HG02870 (cell line): ENCODE results near the gene STAG1.
"Not testable (repeated sequence)": the region's sequence is repeated elsewhere in the genome, so short reads cannot be mapped to it uniquely, and the experiment has no call there.

Experiments
- ATAC-seq: cut with Tn5 transposase; IDR thresholded peaks from one replicate; pipeline ENCODE4 v1.9.1; 2021; ENCODE audit warnings: mild to moderate bottlenecking, moderate library complexity; ENCODE audit not compliant: unreplicated experiment

Gene STAG1

DNA sequence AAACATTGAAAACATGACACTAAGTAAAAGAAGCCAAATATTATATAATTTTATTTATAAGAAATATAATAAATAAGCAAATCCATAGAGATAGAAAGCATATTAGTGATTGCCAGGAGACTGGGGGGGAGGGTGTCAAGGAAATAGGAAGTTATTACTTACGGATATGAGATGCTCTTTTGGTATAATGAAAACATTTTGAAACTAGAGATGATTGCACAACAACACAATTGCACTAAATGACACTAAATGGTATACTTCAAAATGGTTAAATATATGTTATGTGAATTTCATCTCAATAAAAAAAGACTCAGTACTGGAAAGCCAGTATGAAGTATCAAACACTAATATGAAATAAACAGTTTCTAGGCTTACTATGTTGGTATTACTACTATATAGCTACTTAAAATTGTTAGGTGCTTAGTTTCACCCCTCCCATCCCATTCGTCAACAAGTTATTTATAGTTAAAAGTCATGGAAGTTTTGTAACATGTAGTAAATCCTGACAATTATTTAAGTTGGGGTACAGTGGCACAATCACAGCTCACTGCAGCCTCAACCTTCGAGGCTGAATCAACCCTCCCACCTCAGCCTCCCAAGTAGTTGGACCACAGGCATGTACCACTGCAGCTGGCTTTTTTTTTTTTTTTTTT lies 43.7 kb downstream of the STAG1 start:
- ATAC-seq = no peak

DNA sequence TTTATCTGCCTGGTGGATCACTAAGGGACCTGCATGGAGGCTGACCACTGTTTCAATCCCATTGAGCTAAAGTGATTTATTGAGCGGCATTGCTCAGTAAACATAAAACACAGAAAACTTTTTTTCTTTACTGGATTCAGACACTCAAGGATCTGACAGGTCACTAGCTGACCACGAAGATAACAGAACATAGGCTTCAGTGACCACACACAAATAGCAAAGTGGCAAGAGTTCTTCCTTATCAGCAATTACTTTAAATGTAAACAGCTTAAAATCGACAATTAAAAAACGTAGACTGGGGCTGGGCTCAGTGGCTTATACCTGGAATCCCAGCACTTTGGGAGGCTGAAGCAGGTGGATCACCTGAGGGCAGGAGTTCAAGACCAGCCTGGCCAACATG lies 48.7 kb downstream of the STAG1 start:
- no peak for ATAC-seq

DNA sequence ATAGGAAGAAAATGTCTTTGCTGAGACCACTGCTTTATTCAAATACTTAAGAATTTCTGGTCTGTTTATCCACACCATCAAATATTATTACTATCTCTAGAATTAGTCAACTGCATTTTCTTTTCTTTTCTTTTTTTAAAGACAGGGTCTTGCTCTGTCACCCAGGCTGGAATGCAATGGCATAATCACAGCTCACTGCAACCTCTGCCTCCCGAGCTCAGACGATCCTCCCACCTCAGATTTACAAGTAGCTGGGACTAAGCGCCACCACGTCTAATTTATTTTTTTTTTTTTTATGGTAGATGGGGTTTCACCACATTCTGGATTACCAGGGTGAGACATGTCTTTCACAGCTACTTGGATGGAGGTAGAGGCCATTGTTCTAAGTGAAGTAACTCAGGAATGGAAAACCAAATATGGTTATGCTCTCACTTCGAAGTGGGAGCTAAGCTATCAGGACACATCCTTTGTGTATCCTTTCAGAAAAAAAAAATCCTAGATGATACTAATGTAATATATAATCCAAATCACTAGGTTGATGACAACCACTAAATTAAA lies 52.8 kb downstream of the STAG1 start:
- no peak for ATAC-seq

DNA sequence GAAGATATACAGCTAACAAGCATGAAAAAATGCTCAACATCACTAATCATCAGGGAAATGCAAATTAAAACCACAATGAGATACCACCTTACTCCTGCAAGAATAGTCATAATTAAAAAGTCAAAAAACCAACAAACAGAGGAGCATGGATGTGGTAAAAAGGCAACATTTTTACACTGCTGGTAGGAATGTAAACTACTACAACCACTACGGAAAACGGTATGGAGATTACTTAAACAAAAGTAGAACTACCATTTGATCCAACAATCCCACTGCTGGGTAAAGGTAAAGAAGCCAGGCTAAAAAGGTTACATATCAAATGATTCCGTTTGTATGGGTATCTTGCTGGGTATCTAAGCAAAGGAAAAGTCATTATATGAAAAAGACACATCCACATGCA lies 53.8 kb downstream of the STAG1 start:
- no peak for ATAC-seq

DNA sequence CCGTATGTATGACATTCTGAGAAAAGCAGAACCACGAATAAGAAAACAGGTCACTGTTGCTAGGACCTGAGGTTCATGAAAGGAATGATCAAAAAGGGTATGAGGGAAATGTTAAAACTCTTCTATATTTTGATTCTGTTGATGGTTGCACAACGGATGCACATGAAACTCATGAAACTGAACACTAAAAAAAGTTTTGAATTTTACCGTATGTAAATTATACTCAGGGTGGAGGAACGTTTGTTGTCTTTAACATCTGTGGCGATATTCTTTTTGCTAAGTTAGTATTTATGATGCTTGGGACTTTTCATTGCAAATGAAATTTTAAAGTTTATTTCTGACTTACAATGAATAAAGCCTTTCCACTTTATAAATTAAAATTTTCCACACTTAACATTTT lies 55.4 kb downstream of the STAG1 start:
- ATAC-seq = no peak

DNA sequence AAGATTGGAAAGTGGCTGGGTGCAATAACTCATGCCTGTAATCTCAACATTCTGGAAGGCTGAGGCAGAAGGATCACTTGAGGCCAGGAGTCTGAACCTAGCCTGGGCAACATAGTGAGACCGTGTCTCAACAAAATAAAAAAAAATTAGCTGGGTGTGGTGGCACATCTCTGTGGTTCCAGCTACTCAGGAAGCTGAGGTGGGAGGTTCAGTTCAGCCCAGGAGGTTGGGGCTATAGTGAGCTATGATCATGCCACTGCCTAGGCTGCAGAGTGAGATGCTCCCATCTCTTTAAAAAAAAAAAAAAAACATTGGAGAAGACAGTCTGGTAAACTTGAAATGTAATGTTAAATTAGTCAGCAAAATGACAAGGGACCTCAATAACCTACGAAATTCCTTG lies 57.9 kb downstream of the STAG1 start:
- no peak for ATAC-seq

DNA sequence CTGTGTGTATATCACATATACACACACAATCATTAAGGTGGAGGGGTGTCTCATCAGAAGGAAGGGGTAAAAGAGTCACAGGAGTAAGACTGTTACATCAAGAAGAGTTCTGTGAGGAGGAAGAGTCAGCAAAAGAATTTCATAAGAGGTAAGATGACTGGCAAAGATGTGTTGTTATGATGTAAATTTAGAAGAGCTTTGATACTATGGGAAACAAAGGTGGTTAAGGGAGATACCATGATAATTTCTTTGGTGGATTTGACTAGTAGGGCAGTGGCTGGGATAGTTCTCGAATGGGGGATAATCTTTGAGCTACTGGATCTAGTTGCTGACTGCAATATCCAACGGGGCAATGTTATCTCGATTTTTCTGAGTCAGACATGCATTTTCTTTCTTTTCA lies 61.6 kb downstream of the STAG1 start:
- ATAC-seq = no peak

DNA sequence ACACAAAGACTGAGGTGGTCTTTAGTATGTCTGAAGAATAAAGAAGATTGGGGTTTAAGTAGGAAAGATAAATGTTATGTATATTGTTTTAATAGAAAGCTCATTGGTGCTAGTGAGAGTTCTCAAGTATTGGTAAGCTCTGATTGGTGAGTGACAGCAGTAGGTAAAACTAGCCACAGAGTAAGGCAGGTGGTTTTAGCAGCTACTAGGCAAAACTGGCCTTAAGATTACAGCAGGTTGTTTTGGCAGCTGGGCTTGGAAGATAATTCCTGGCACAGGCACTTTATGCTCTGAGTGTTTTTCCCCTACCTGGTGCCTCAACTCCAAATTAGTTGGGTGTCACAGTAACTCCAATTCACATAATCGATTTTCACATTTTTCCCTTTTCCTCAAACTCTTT lies 66.3 kb downstream of the STAG1 start:
- no peak for ATAC-seq

DNA sequence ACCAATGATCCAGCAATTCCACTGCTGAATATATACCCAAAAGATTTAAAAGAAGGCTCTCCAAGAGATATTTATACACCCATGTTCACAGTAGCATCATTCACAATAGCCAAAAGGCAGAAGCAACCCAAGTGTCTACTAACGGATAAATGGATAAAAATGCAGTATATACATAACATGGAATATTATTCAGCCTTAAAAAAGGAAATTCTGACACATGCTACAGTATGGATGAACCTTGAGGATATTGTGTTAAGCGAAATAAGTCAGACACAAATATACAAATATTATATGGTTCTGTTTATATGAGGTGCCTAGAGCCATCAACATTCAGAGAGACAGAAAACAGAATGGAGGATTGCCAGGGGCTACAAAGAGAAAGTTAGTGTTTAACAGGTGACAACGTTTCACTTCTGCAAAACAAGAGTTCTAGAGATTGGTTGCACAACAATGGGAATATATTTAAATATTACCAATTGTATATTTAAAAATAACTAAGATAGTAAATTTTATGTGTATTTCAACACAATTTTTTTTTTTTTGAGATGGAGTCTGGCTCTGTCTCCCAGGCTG lies 69.4 kb downstream of the STAG1 start:
- ATAC-seq = no peak

DNA sequence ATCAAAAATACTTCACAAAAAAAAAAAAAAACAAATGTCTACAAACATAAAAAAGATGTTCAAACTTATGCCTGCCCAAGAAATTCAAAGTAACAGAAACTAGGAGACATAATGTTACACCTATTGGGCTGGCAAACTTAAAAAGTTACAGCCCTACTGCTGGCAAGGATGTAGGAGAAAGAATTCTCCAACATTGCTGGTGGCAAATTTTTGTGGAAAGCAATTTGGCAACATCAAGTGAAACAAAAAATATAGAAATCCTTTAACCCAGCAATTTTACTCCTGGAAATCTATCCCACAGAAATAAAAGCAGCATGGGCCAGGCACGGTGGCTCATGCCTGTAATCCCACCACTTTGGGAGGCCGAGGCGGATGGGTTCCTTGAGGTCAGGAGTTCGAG lies 73.2 kb downstream of the STAG1 start:
- ATAC-seq = no peak

DNA sequence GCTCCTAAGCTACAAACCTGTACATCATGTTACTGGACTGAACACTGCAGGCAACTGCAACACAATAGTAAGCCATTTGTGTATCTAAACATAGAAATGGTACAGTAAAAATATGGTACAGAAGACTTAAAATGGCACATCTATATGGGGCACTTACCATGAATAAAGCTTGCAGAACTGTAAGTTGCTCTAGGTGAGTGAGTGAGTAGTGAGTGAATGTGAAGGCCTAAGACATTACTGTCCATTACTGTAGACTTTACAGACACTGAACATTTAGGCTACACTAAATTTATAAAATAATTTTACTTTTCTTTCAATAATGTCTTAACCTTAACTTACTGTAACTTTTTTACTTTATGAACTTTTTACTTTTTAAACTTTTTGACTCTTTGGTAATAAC lies 76.2 kb downstream of the STAG1 start:
- ATAC-seq = no peak

DNA sequence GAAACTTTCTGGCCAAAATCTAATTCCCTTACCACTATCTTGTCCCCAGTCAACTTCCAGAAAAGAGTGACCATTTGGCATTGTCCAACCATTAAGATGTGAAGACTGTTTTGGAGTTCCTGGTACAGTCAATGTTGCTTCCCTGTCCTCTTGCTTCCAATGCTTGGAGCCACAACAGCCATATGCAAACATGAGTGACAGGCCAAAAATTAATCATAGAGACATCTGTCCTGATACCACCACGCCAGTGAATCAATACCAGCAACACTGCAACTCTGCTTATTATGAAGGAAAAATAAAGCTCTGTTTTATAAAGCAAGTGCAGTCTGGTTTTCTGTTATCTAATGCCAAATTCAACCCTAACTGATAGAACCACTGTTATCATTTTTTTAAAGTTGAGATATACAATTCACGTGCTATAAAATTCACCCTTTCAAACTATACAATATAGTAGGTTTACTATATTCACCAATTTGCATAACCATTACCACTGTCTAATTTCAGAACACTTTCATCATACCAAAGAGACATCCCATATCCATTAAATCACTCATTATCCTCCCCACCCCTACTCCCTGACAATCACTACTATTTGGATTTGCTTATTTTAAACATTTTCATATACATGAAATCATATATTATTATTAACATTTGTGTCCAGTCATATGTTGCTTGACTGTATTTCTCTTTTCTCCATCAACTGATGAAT lies 76.9 kb downstream of the STAG1 start:
- no peak for ATAC-seq

DNA sequence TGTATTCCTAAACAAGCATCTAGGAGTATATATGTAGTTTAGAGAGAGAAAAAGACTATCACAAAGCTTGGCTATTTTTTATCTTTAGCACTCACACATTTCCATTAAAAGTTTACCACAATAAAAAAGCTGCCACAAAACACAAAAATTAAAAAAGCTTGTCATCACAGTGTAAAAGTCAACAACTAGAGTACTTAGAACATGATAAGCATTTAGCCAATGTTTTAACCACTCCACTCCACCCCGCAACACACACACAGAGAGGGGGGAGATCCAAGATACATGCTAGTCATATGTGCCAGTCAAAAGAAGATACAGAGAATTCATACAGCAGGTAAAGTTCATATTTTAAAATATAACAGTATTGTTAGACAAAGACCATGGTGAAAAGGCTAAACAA lies 79.7 kb downstream of the STAG1 start:
- no peak for ATAC-seq

DNA sequence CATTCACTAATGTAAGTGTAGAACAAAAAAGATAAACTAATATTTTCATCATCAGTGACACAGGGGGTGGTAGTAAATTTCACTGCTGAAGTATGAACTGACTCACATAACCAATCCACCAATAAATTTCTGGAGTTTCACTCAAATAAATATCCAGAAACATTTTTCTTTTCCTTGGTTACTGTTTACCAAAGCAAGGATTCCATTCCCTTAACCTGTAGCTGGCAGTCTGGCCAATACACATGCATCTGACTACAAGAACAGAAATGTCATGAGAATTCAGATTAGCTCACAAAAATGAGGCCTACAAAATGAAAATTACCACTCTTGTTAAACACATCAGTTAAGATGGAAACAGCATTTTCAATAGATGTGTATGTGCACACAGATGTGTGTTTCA lies 80.3 kb downstream of the STAG1 start:
- ATAC-seq = no peak

DNA sequence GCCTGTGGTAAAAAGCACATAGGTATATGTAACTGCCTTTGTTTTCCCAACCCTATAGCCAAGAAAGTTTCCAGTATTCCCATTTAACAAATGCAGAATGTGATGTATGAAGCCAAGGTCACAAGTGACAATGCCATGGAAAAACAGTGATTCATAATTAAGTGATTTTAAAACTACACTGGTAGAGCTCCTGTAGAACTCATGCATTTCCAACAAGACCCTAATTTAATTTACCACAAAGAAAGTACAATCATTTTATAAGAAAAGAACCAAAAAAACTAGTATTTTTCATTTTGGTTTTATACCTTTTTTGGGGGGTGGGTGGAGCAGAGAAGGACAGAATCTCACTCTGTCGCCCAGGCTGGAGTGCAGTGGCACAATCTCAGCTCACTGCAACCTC lies 82.0 kb downstream of the STAG1 start:
- no peak for ATAC-seq

DNA sequence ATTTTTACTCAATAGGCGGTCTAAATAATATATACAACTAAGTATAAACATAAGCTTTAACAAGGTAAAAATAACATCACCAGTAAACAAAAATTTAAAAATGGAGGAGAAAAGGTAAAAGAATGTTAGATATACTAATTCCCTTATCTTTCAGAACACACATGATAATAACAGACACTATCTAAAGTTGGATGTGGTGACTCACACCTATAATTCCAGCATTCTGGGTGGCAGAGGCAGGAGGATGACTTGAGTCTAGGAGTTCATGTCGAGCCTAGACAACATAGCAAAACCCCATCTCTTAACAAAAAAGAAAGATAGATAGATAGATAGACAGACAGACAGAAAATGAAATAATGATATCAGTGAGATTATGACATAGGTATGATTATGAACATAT lies 85.1 kb downstream of the STAG1 start:
- no peak for ATAC-seq

DNA sequence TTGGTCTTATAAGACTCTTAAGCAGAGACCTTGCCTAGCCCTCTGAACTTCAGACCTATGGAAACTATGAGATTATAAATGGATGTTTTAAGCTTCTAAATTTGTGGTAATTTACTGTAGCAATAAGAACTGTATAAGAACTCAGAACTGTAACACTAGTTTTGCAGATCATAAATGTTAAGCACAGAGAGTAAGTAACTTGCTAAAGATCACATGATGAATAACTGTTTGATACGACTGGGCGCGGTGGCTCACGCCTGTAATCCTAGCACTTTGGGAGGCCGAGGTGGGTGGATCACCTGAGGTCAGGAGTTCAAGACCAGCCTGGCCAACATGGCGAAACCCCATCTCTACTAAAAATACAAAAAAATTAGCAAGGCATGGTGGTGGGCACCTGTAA lies 85.9 kb downstream of the STAG1 start:
- not testable (repeated sequence) for ATAC-seq

DNA sequence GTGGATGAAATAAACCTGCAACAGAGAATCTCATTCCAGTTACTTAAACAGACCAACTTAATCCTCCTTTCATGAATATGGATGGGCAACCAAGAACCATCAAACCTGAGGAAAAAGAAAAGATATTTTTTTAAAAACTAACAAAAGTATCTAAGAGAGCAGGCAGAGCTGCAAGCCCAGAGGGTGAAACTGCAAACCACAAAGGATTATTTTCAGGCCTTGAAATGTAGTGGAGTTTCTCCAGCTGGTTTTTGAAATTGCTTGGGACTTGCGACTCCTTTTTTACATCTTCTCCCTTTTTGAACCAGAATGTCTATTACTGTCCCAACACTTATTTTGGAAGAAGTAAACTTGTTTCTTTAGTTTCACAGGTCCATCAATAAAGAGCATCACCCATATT lies 87.4 kb downstream of the STAG1 start:
- no peak for ATAC-seq

DNA sequence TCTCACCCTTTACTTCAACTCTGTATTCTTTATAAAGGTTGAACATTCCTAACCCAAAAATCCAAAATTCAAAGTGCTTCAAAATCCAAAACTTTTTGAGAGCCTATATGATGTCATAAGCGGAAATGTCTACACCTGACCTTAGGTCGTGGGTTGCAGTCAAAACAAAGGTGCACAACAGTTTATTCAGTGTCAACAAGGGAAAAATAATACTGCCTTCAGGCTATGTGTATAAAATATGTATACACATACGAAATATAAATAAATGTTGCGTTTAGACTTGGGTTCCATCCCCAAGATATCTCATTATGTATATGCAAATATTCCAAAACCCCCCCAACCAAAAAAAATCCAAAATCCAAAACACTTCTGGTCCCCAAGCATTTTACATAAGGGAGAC lies 90.9 kb downstream of the STAG1 start:
- ATAC-seq = no peak

DNA sequence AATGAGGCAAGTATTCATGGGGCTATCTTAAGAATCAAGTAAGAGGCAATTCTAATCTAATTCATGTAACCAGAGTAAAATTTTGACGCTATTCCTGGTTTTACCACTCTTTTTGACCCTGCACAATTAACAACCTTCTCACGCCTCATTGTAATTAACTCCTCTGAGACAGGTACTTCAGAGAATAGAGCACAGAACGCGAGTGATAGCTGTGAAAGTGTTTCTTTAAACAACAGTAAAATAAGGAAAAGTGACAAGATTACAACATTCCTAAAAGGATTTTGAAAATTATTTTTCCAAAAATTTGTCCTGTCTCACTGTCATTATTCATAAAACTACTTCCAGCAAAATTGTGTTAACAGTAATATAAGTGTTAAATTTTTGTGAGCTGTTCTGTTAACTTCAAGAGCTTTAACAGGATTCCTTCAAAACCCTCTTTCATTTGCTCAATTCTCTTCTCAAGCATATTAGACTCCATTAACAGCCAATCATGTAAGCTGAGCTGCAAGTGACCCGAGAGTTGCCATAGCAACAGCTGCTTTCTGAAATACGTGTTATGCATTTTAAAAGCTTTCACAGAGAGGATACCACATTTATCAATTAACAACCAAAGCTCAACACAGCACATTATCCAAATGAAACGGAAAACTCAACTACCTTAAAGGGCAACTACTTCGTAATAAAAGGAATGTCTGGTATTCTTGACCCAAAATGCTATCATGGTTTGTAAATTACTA lies 93.1 kb downstream of the STAG1 start:
- ATAC-seq = no peak

DNA sequence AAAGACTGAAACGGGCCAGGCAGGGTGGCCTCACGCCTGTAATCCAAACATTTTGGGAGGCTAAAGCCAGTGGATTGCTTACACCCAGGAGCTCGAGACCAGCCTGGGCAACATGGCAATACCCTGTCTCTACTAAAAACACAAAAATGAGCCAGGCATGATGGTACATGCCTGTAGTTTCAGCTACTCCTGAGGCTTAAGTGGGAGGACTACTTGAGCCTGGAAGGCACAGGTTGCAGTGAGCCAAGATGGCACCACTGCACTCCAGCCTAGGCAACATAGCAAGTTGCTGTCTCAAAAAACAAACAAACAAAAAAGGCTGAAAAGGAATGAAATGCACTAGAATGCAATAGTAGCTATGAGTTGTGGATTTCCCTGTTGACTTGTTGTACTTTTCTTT lies 94.7 kb downstream of the STAG1 start:
- ATAC-seq = no peak

DNA sequence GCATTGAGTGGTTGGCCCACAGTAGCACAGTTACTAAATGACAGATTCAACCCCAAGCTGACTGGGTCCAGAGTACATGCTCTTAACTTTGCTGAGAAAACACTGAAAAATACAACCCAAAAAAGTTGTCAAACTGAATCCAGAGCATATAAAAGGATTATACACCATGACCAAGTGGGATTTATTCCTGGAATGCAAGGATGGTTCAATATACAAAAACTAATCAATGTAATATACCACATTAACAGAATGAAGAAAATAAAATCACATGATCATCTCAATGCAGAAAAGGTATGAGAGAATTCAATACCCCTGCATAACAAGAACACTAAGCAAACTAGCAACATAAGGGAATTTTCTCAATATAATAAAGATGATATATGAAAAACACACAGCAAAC lies 98.5 kb downstream of the STAG1 start:
- no peak for ATAC-seq
